H9 (cell line): Measurements from ENCODE around the gene CSNK1A1L. TPM values are rescaled to one million over a fixed set of nuclear protein-coding genes. Genes with fewer than 3 reads are reported as not detected.

ENCODE experiments used
- DNase-seq: peaks from one replicate; pipeline ENCODE4 v3.0.0-alpha.2; 2017
- H2AFZ ChIP-seq: one replicate; pipeline ENCODE4 v1.6.1; 2013; ENCODE audit warnings: mild to moderate bottlenecking, low read length, control low read depth, moderate library complexity
- H2AK5ac ChIP-seq: 2 replicates; pipeline ENCODE4 v1.6.1; 2013; ENCODE audit warnings: low read length, control low read depth, mixed read lengths; ENCODE audit not compliant: insufficient read length
- H2BK120ac ChIP-seq: one replicate; pipeline ENCODE4 v1.6.1; 2013; ENCODE audit warnings: low read depth, mild to moderate bottlenecking, low read length, control low read depth, inconsistent platforms; ENCODE audit not compliant: poor library complexity, severe bottlenecking
- H2BK12ac ChIP-seq: 2 replicates; pipeline ENCODE4 v1.6.1; 2013; ENCODE audit warnings: low read length, control low read depth, mixed read lengths, low read depth; ENCODE audit not compliant: insufficient read length
- H2BK15ac ChIP-seq: 2 replicates; pipeline ENCODE4 v1.6.1; 2013; ENCODE audit warnings: low read depth, low read length, control low read depth
- H2BK20ac ChIP-seq: one replicate; pipeline ENCODE4 v1.6.1; 2013; ENCODE audit warnings: low read depth, mild to moderate bottlenecking, low read length, control low read depth, inconsistent platforms; ENCODE audit not compliant: poor library complexity, severe bottlenecking
- H2BK5ac ChIP-seq: 2 replicates; pipeline ENCODE4 v1.6.1; 2013; ENCODE audit warnings: low read length, control low read depth, mixed read lengths; ENCODE audit not compliant: insufficient read length
- H3K14ac ChIP-seq: 2 replicates; pipeline ENCODE4 v1.6.1; 2013; ENCODE audit warnings: low read length, control low read depth; ENCODE audit not compliant: insufficient read depth
- H3K18ac ChIP-seq: 2 replicates; pipeline ENCODE4 v1.6.1; 2013; ENCODE audit warnings: low read depth, mild to moderate bottlenecking, mixed read lengths, low read length, control low read depth; ENCODE audit not compliant: insufficient read length
- H3K23ac ChIP-seq: 2 replicates; pipeline ENCODE4 v1.6.1; 2013; ENCODE audit warnings: low read length, control low read depth, mixed read lengths, low read depth; ENCODE audit not compliant: insufficient read length
- H3K23me2 ChIP-seq: 2 replicates; pipeline ENCODE4 v1.6.1; 2013; ENCODE audit warnings: low read depth, mild to moderate bottlenecking, mixed read lengths, low read length, control low read depth; ENCODE audit not compliant: insufficient read length, poor library complexity, severe bottlenecking
- H3K27ac ChIP-seq: 2 replicates; pipeline ENCODE4 v1.5.1; 2013; ENCODE audit warnings: low read length, control low read depth, mixed read lengths, low read depth; ENCODE audit not compliant: insufficient read length
- H3K27me3 ChIP-seq: 2 replicates; pipeline ENCODE4 v1.6.1; 2013; ENCODE audit warnings: low read length, control low read depth, inconsistent platforms; ENCODE audit not compliant: insufficient read depth
- H3K4ac ChIP-seq: 2 replicates; pipeline ENCODE4 v1.6.1; 2013; ENCODE audit warnings: low read depth, mild to moderate bottlenecking, control low read depth, inconsistent platforms, low read length, moderate library complexity
- H3K4me1 ChIP-seq: 2 replicates; pipeline ENCODE4 v1.6.1; 2013; ENCODE audit warnings: low read length, control low read depth, inconsistent platforms; ENCODE audit not compliant: insufficient read depth
- H3K4me2 ChIP-seq: 2 replicates; pipeline ENCODE4 v1.6.1; 2013; ENCODE audit warnings: low read length, control low read depth, mixed read lengths; ENCODE audit not compliant: insufficient read length, insufficient read depth
- H3K56ac ChIP-seq: 2 replicates; pipeline ENCODE4 v1.6.1; 2013; ENCODE audit warnings: low read depth, mild to moderate bottlenecking, mixed read lengths, low read length, control low read depth; ENCODE audit not compliant: insufficient read length
- H3K79me1 ChIP-seq: 2 replicates; pipeline ENCODE4 v1.6.1; 2013; ENCODE audit warnings: low read depth, mild to moderate bottlenecking, moderate library complexity, low read length, control low read depth, inconsistent platforms; ENCODE audit not compliant: insufficient read depth, poor library complexity, severe bottlenecking
- H3K79me2 ChIP-seq: 2 replicates; pipeline ENCODE4 v1.6.1; 2013; ENCODE audit warnings: low read length, control low read depth, inconsistent platforms; ENCODE audit not compliant: insufficient read depth
- H3K9ac ChIP-seq: 2 replicates; pipeline ENCODE4 v1.6.1; 2013; ENCODE audit warnings: low read length, control low read depth, mixed read lengths; ENCODE audit not compliant: insufficient read length; ENCODE audit errors: extremely low read depth
- H3K9me3 ChIP-seq: one replicate; pipeline ENCODE4 v1.6.1; 2013; ENCODE audit warnings: low read depth, low read length, inconsistent platforms; ENCODE audit not compliant: control insufficient read depth
- H3T11ph ChIP-seq: one replicate; pipeline ENCODE4 v1.6.1; 2013; ENCODE audit warnings: mild to moderate bottlenecking, low read length, control low read depth, inconsistent platforms
- H4K20me1 ChIP-seq: one replicate; pipeline ENCODE4 v1.6.1; 2013; ENCODE audit not compliant: control insufficient read depth, insufficient read length, insufficient read depth
- H4K5ac ChIP-seq: 2 replicates; pipeline ENCODE4 v1.6.1; 2013; ENCODE audit warnings: low read depth, mild to moderate bottlenecking, mixed read lengths, low read length, control low read depth; ENCODE audit not compliant: insufficient read length
- H4K8ac ChIP-seq: replicated peaks from 2 replicates; pipeline ENCODE4 v1.6.1; 2013; ENCODE audit warnings: low read length, control low read depth, mixed read lengths, low read depth; ENCODE audit not compliant: insufficient read length
- H4K91ac ChIP-seq: 2 replicates; pipeline ENCODE4 v1.6.1; 2013; ENCODE audit warnings: low read depth, mild to moderate bottlenecking, moderate library complexity, mixed read lengths, low read length, control low read depth; ENCODE audit not compliant: insufficient read length
- H3K27ac Mint-ChIP-seq, 3 experiments: 2 replicates in 2 of 3; 3 replicates in 1 of 3; pipeline ENCODE4 v1.8.0; 2020 to 2021; ENCODE audit warnings: mixed read lengths in 3 of 3, mild to moderate bottlenecking in 1 of 3, moderate library complexity in 1 of 3
- H3K27me3 Mint-ChIP-seq: 2 replicates; pipeline ENCODE4 v1.8.0; 2021; ENCODE audit warnings: low read depth, mild to moderate bottlenecking, moderate library complexity, mixed read lengths
- H3K36me3 Mint-ChIP-seq, 3 experiments: 2 replicates in 2 of 3; 3 replicates in 1 of 3; pipeline ENCODE4 v1.8.0; 2020 to 2021; ENCODE audit warnings: low read depth in 3 of 3, mixed read lengths in 3 of 3; ENCODE audit not compliant: insufficient read depth in 1 of 3
- H3K4me1 Mint-ChIP-seq, 2 experiments: 2 replicates each; pipeline ENCODE4 v1.8.0; 2020; ENCODE audit warnings: mixed read lengths in 2 of 2
- H3K4me3 Mint-ChIP-seq, 2 experiments: 2 replicates in 1 of 2; 3 replicates in 1 of 2; pipeline ENCODE4 v1.8.0; 2020 to 2021; ENCODE audit warnings: mild to moderate bottlenecking in 2 of 2, mixed read lengths in 2 of 2, moderate library complexity in 1 of 2
- H3K9me3 Mint-ChIP-seq, 2 experiments: 2 replicates in 1 of 2; 3 replicates in 1 of 2; pipeline ENCODE4 v1.8.0; 2020; ENCODE audit warnings: mild to moderate bottlenecking in 2 of 2, mixed read lengths in 2 of 2, moderate library complexity in 1 of 2
- WGBS: extraction: QIAGEN DNeasy Blood & Tissue Kit; methylation state at CpG from one replicate; pipeline ENCODE4 v1.1.7; 2013; ENCODE audit warnings: missing lambda C conversion rate, low lambda C conversion rate, mixed read lengths; ENCODE audit not compliant: insufficient read length; ENCODE audit errors: extremely low coverage; 5-methylcytosine and 5-hydroxymethylcytosine counted together
- total RNA-seq: library from RNA; stranded (reverse); gene quantifications from 2 replicates; pipeline ENCODE4 v1.2.1, GENCODE V29; 2021
- TF ChIP-seq, protein P1 (sequence below): fragments of 200-600 bp; sonication (generic); conservative IDR thresholded peaks from 3 replicates; pipeline ENCODE4 v1.8.0; 2021; ENCODE audit warnings: antibody characterized with exemption, mild to moderate bottlenecking

CSNK1A1L gene
- total RNA-seq, 1 experiment from 2014 or later = not detected

- Histone ChIP-seq H3K23ac (no peak overlapping the region), H3K27me3 (no peaks in the 10 kb centered on the region), H3K56ac (no peak overlapping the region), H2BK5ac (no peak overlapping the region), H3K79me1 (no peaks in the 10 kb centered on the region), H2BK120ac (no peak overlapping the region), H4K8ac (no peak overlapping the region), H4K5ac (no peak overlapping the region), H4K20me1 (no peaks in the 10 kb centered on the region), H3T11ph (no peak overlapping the region), H4K91ac (no peak overlapping the region), H3K18ac (no peak overlapping the region), H3K23me2 (no peaks in the 10 kb centered on the region), H2AFZ (no peak overlapping the region), H3K4me1 (no peaks in the 10 kb centered on the region), H2AK5ac (no peak overlapping the region), H3K14ac (no peak overlapping the region), H3K4me2 (no peak overlapping the region), H3K4ac (no peak overlapping the region), H2BK12ac (no peak overlapping the region), H2BK15ac (no peak overlapping the region), H2BK20ac (no peak overlapping the region), H3K27ac (no peak overlapping the region), H3K9ac (no peak overlapping the region), H3K79me2 (no peaks in the 10 kb centered on the region), H3K9me3 (no peaks in the 10 kb centered on the region)
- no peak for DNase-seq
- 0 out of 4 replicates have a peak, but pooled peaks cover 0 to 3% of the 10 kb centered on the region in 2 experiments for H3K4me1 Mint-ChIP-seq
- WGBS = no CpG with 5 or more reads among the region's 4 CpGs
- H3K4me3 Mint-ChIP-seq = no peak overlapping the region
- H3K9me3 Mint-ChIP-seq = no peaks in the 10 kb centered on the region
- H3K27ac Mint-ChIP-seq = no peak overlapping the region
- no peaks in the 10 kb centered on the region for H3K36me3 Mint-ChIP-seq
- H3K27me3 Mint-ChIP-seq = no peaks in the 10 kb centered on the region; the same call in 1 of the 2 replicates
- TF ChIP-seq, protein P1, sequence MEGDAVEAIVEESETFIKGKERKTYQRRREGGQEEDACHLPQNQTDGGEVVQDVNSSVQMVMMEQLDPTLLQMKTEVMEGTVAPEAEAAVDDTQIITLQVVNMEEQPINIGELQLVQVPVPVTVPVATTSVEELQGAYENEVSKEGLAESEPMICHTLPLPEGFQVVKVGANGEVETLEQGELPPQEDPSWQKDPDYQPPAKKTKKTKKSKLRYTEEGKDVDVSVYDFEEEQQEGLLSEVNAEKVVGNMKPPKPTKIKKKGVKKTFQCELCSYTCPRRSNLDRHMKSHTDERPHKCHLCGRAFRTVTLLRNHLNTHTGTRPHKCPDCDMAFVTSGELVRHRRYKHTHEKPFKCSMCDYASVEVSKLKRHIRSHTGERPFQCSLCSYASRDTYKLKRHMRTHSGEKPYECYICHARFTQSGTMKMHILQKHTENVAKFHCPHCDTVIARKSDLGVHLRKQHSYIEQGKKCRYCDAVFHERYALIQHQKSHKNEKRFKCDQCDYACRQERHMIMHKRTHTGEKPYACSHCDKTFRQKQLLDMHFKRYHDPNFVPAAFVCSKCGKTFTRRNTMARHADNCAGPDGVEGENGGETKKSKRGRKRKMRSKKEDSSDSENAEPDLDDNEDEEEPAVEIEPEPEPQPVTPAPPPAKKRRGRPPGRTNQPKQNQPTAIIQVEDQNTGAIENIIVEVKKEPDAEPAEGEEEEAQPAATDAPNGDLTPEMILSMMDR = no peak
Measured at GRCh38 chr13:37097076-37097475, 8.4 kb downstream of the CSNK1A1L start.
